HG03039 (cell line): ENCODE results near the gene TMEM253.

ENCODE experiments used
- ATAC-seq: cut with Tn5 transposase; IDR thresholded peaks from one replicate; pipeline ENCODE4 v1.9.1; 2021; ENCODE audit warnings: mild to moderate bottlenecking, moderate library complexity; ENCODE audit not compliant: unreplicated experiment

Gene TMEM253

GRCh38 chr14:21100931-21101330 lies at the start of gene TMEM253:
Gene TMEM253 (plus strand): TSS chr14:21101066. CDS start chr14:21101344, 278 bp downstream.
- ATAC-seq: no peak

GRCh38 chr14:21053184-21054122 lies 47.4 kb upstream of the TMEM253 start:
- no peak for ATAC-seq

- no peak for ATAC-seq
Measured at GRCh38 chr14:21054123-21054767, 46.6 kb upstream of the TMEM253 start.

GRCh38 chr14:21054768-21055145 lies 46.1 kb upstream of the TMEM253 start:
- ATAC-seq: no peak

GRCh38 chr14:21055432-21056117 lies 45.3 kb upstream of the TMEM253 start:
- ATAC-seq: no peak

GRCh38 chr14:21056520-21057163 lies 44.2 kb upstream of the TMEM253 start:
- ATAC-seq: no peak

- no peak for ATAC-seq
Measured at GRCh38 chr14:21057803-21058675, 42.8 kb upstream of the TMEM253 start, which contains the start of gene RNASE8. Gene RNASE8 (plus strand): TSS chr14:21057822. CDS start chr14:21057893, 71 bp downstream.

GRCh38 chr14:21058903-21059302 lies 42.0 kb upstream of the TMEM253 start:
- ATAC-seq: no peak

GRCh38 chr14:21059842-21060613 lies 40.8 kb upstream of the TMEM253 start:
- ATAC-seq: no peak

- ATAC-seq: no peak
Measured at GRCh38 chr14:21060614-21061346, 40.1 kb upstream of the TMEM253 start.

GRCh38 chr14:21061347-21061668 lies 39.6 kb upstream of the TMEM253 start:
- no peak for ATAC-seq

GRCh38 chr14:21063479-21063878 lies 37.4 kb upstream of the TMEM253 start:
- no peak for ATAC-seq

GRCh38 chr14:21066882-21067502 lies 33.9 kb upstream of the TMEM253 start:
- ATAC-seq: no peak

GRCh38 chr14:21068521-21069387 lies 32.1 kb upstream of the TMEM253 start:
- no peak for ATAC-seq

- no peak for ATAC-seq
Measured at GRCh38 chr14:21069388-21070082, 31.3 kb upstream of the TMEM253 start.

GRCh38 chr14:21070083-21070609 lies 30.7 kb upstream of the TMEM253 start, which contains the start of gene ARHGEF40:
Gene ARHGEF40 (plus strand): TSS chr14:21070304. CDS start chr14:21070397, 93 bp downstream.
- no peak for ATAC-seq
